Astrocyte (in vitro differentiated cells and primary cell): Measurements from ENCODE around the gene PTPRD.

Experiments used
- CTCF ChIP-seq: IDR thresholded peaks from 2 replicates; pipeline ENCODE4 v1.5.1; 2011; ENCODE audit warnings: low read depth, mild to moderate bottlenecking, inconsistent platforms, low read length, moderate library complexity; ENCODE audit not compliant: insufficient read depth
- EZH2 ChIP-seq: IDR thresholded peaks from 2 replicates; pipeline ENCODE4 v1.6.1; 2012; ENCODE audit warnings: mild to moderate bottlenecking, low read length, inconsistent platforms; ENCODE audit not compliant: insufficient read depth

GRCh38 chr9:9949368-9949767, 663.4 kb downstream of the PTPRD start:
- TF ChIP-seq CTCF (no peak), EZH2 (no peak)
